ENCODE data around the gene SOST. TPM values are rescaled to one million over a fixed set of nuclear protein-coding genes. Genes with fewer than 3 reads are reported as not detected.

Gene SOST
- total RNA-seq, 1 experiment from 2014 or later = 0.07 TPM

DNA sequence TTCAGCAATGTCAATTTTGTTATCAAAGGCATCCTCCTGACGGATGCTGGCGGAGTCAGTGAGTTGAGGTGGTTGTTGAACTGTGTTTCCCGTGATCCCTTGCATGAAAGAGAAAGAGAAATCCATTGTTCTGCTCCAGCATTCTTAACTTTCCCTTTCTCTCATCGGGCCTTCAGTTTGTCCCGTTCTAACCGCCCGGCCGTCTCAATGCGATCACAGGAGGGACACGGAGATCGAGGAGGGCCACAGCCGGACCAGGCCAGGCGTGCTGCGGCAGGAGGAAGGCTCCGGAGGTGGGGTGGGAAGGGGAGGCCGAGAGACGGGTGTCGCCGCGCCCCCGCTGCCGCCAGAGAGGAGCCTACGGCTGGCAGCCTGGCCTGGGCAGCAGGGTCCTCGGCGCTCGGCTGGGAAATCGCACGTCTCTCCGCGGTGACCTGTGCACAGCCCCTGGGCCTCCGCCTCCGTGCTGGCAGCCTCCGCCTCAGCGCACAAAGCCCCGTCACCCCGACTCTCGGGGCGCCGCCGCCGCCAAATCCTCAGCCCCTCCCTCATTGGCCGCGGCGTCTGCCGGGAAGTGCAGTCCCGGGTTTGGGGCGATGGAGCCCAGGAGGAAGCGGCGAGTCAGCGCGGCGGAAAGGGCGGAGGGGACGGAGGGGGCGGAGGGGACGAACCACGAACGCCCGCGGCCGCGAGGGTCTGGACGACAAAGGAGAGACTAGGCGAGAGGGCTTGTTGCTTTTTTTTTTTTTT lies 38.1 kb downstream of the SOST start:
- Mint-ChIP-seq H3K4me3 (peak overlapping the region; percentile 81), H3K27ac (peak overlapping the region; percentile 42), H3K9me3 (no peaks in the 10 kb centered on the region), H3K36me3 (no peaks in the 10 kb centered on the region), H3K27me3 (ENCODE audit: low read depth) (peaks cover 31% of the 10 kb centered on the region), H3K4me1 (peaks cover 33% of the 10 kb centered on the region)
- peak; percentile 42; the same call in 1 of the 2 replicates for TF ChIP-seq SP1 (CRISPR knock-in tag; conservative IDR thresholded peaks at IDR 0.05)
- peak; percentile 83; the same call in 1 of the 2 replicates for TF ChIP-seq ETV6 (CRISPR knock-in tag; IDR thresholded peaks at IDR 0.05)
- peak; percentile 94 for TF ChIP-seq ZNF121 (CRISPR knock-in tag; IDR thresholded peaks at IDR 0.05)
- TF ChIP-seq, protein P1, sequence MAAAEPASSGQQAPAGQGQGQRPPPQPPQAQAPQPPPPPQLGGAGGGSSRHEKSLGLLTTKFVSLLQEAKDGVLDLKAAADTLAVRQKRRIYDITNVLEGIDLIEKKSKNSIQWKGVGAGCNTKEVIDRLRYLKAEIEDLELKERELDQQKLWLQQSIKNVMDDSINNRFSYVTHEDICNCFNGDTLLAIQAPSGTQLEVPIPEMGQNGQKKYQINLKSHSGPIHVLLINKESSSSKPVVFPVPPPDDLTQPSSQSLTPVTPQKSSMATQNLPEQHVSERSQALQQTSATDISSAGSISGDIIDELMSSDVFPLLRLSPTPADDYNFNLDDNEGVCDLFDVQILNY (CRISPR knock-in tag; IDR thresholded peaks at IDR 0.05) = peak; percentile 66; the same call in 1 of the 2 replicates
- no peak for TF ChIP-seq PREB (CRISPR knock-in tag; IDR thresholded peaks at IDR 0.05; ENCODE audit: borderline replicate concordance)
- 0 out of 2 replicates have a peak, but pooled peaks have one; percentile 50 for TF ChIP-seq FOXK1 (CRISPR knock-in tag; IDR thresholded peaks at IDR 0.05)
- TF ChIP-seq ZBTB21 (CRISPR knock-in tag; IDR thresholded peaks at IDR 0.05; ENCODE audit: borderline replicate concordance) = peak; percentile 81; the same call in 1 of the 2 replicates
- TF ChIP-seq HMGXB4 (CRISPR knock-in tag; IDR thresholded peaks at IDR 0.05) = peak; percentile 26; the same call in 1 of the 2 replicates
- TF ChIP-seq RELA (CRISPR knock-in tag; IDR thresholded peaks at IDR 0.05; ENCODE audit: borderline replicate concordance) = no peak
- TF ChIP-seq, protein P2, sequence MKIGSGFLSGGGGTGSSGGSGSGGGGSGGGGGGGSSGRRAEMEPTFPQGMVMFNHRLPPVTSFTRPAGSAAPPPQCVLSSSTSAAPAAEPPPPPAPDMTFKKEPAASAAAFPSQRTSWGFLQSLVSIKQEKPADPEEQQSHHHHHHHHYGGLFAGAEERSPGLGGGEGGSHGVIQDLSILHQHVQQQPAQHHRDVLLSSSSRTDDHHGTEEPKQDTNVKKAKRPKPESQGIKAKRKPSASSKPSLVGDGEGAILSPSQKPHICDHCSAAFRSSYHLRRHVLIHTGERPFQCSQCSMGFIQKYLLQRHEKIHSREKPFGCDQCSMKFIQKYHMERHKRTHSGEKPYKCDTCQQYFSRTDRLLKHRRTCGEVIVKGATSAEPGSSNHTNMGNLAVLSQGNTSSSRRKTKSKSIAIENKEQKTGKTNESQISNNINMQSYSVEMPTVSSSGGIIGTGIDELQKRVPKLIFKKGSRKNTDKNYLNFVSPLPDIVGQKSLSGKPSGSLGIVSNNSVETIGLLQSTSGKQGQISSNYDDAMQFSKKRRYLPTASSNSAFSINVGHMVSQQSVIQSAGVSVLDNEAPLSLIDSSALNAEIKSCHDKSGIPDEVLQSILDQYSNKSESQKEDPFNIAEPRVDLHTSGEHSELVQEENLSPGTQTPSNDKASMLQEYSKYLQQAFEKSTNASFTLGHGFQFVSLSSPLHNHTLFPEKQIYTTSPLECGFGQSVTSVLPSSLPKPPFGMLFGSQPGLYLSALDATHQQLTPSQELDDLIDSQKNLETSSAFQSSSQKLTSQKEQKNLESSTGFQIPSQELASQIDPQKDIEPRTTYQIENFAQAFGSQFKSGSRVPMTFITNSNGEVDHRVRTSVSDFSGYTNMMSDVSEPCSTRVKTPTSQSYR (CRISPR knock-in tag; IDR thresholded peaks at IDR 0.05) = no peak
- TF ChIP-seq MAX (CRISPR knock-in tag; IDR thresholded peaks at IDR 0.05) = peak; percentile 75
- peak; percentile 41; the same call in 1 of the 2 replicates for TF ChIP-seq FOXP1 (CRISPR knock-in tag; IDR thresholded peaks at IDR 0.05; ENCODE audit: borderline replicate concordance)
- peak; percentile 92 for ATAC-seq
- POLR2A ChIA-PET = interaction anchor here (0.7 kb wide), 2 partner anchors 20 to 158 kb away, joined by 3 read pairs; no protein-coding TSS in a partner anchor
- CTCF ChIA-PET = interaction anchor here (0.7 to 2.2 kb wide), 2 partner anchors 26 to 318 kb away, joined by 5 to 8 read pairs; no protein-coding TSS in a partner anchor
- DNase-seq (ENCODE audit: low spot score) = peak; percentile 81

- POLR2A ChIA-PET = no interaction called here
- H3K4me3 Mint-ChIP-seq = peak overlapping the region; percentile 81
- H3K27ac Mint-ChIP-seq = no peak overlapping the region
- no peaks in the 10 kb centered on the region for H3K9me3 Mint-ChIP-seq
- peaks cover 40% of the 10 kb centered on the region for H3K27me3 Mint-ChIP-seq (ENCODE audit: low read depth)
- no peaks in the 10 kb centered on the region for H3K36me3 Mint-ChIP-seq
- CTCF ChIA-PET = no interaction called here
- no peak for TF ChIP-seq TCF7 (CRISPR knock-in tag; IDR thresholded peaks at IDR 0.05; ENCODE audit: low read depth)
- ATAC-seq (no peak), DNase-seq (ENCODE audit: low spot score) (no peak)
- H3K4me1 Mint-ChIP-seq = peaks cover 35% of the 10 kb centered on the region
Observed at GRCh38 chr17:43719578-43719977, 39.0 kb downstream of the SOST start.

- peaks cover 41% of the 10 kb centered on the region for H3K4me1 Mint-ChIP-seq
- no peaks in the 10 kb centered on the region for H3K36me3 Mint-ChIP-seq
- H3K27ac Mint-ChIP-seq = no peak overlapping the region
- H3K9me3 Mint-ChIP-seq = no peaks in the 10 kb centered on the region
- no peak for DNase-seq (ENCODE audit: low spot score)
- POLR2A ChIA-PET = no interaction called here
- peaks cover 49% of the 10 kb centered on the region for H3K27me3 Mint-ChIP-seq (ENCODE audit: low read depth)
- no peak overlapping the region for H3K4me3 Mint-ChIP-seq
- peak; percentile 11; the same call in 1 of the 2 replicates for ATAC-seq
- CTCF ChIA-PET = interaction anchor here (0.6 to 1.9 kb wide), 2 partner anchors 9 to 41 kb away, joined by 3 to 7 read pairs; no protein-coding TSS in a partner anchor
- no peak for TF ChIP-seq FOXJ3 (CRISPR knock-in tag; IDR thresholded peaks at IDR 0.05; ENCODE audit: borderline replicate concordance)
- no peak for TF ChIP-seq GTF2I (CRISPR knock-in tag; conservative IDR thresholded peaks at IDR 0.05)
- no peak for TF ChIP-seq ZNF219 (CRISPR knock-in tag; IDR thresholded peaks at IDR 0.05; ENCODE audit: borderline replicate concordance)
- no peak for TF ChIP-seq ZNF263 (CRISPR knock-in tag; IDR thresholded peaks at IDR 0.05; ENCODE audit: low read depth)
- no peak for TF ChIP-seq SOX15 (CRISPR knock-in tag; IDR thresholded peaks at IDR 0.05)
- no peak for TF ChIP-seq PREB (CRISPR knock-in tag; IDR thresholded peaks at IDR 0.05; ENCODE audit: borderline replicate concordance)
- TF ChIP-seq ZMAT4 (CRISPR knock-in tag; IDR thresholded peaks at IDR 0.05) = no peak
- TF ChIP-seq CTCF (IDR thresholded peaks at IDR 0.05) = no peak
Observed at GRCh38 chr17:43718544-43718943, 40.0 kb downstream of the SOST start.

All from WTC11 (cell line).